ENCODE results near the gene SERPINA1. TPM values are rescaled to one million over a fixed set of nuclear protein-coding genes. Genes with fewer than 3 reads are reported as not detected.

SERPINA1 gene
- total and polyA plus RNA-seq, 2 of the 13 experiments (the other 11 are each of a cell fraction or from before 2014, with no cell fraction given): 3,266 to 11,015 TPM

GRCh38 chr14:94400422-94400841, 12.0 kb upstream of the SERPINA1 start:
- H3K4me3 ChIP-seq (replicated peaks in 1 of 3; ENCODE audit: insufficient read depth in 1 of 3, low read depth in 2 of 3, low read length in 3 of 3): peak overlapping the region in 1 of 3 experiments; percentile 38; a peak in 1 of 6 replicates
- DNase-seq (ENCODE audit: low spot score) (peak; percentile 91), ATAC-seq (peak; percentile 79), FAIRE-seq (peak; percentile 95)
- H3K9ac ChIP-seq (ENCODE audit: insufficient read depth, low read depth, low read length): peak overlapping the region; percentile 52
- H3K9me3 ChIP-seq (ENCODE audit: low read length): no peaks in the 10 kb centered on the region
- peak overlapping the region; percentile 64 for H3K27ac ChIP-seq (ENCODE audit: extremely low read length, insufficient read depth, low read length)
- in situ Hi-C loops (cut with HindIII; ENCODE audit: extremely low pct_ligation_motif_present, low pct_unique_long_range_greater_than_20kb) (no loop called here), intact Hi-C loops (cut with micrococcal nuclease; ENCODE audit: unreplicated experiment) (no loop called here)
- no TSS peak for BruUV-seq (replicated peaks)
- POLR2A ChIA-PET: interaction anchor here (0.9 to 8.9 kb wide), 9 partner anchors 11 to 212 kb away, joined by 3 to 180 read pairs (median 4); partner anchors contain the start of genes SERPINA1, SERPINA10 and SERPINA3
- WGBS (ENCODE audit: low lambda C conversion rate): 9% methylated on average over 3 of the region's 3 CpGs
- CTCF ChIA-PET (ENCODE audit: low intra/inter-chr PET ratio, low total read pairs): no interaction called here
- no peaks in the 10 kb centered on the region for H4K20me1 ChIP-seq (ENCODE audit: insufficient read depth, low read length)
- peak overlapping the region; percentile 71 for H3K4me2 ChIP-seq (ENCODE audit: low read depth, low read length)
- no peaks in the 10 kb centered on the region for H3K36me3 ChIP-seq (replicated peaks in 1 of 2; ENCODE audit: control insufficient read depth in 1 of 2, insufficient read depth in 2 of 2, low read length in 2 of 2)
- H3K4me1 ChIP-seq (ENCODE audit: insufficient read depth, low read length): peaks cover 100% of the 10 kb centered on the region
- H3K27me3 ChIP-seq (ENCODE audit: control insufficient read depth in 1 of 2, insufficient read depth in 2 of 2, low read length in 2 of 2): no peaks in the 10 kb centered on the region
- H3K79me2 ChIP-seq (ENCODE audit: insufficient read depth, low read length): peaks cover 3% of the 10 kb centered on the region
- H2AFZ ChIP-seq (ENCODE audit: low read length): no peak overlapping the region
- TF ChIP-seq CHD4 (IDR thresholded peaks at IDR 0.05; ENCODE audit: borderline replicate concordance, low read length) (no peak), RBM39 (IDR thresholded peaks at IDR 0.05; ENCODE audit: low read depth, low read length, poor library complexity, severe bottlenecking) (no peak), YY1 (IDR thresholded peaks at IDR 0.05; ENCODE audit: insufficient read depth, insufficient replicate concordance, low read depth, low read length) (no peak), ARNT (IDR thresholded peaks at IDR 0.05) (no peak), ZUFSP (CRISPR knock-in tag; IDR thresholded peaks at IDR 0.05; ENCODE audit: borderline replicate concordance) (no peak), ZNF496 (CRISPR knock-in tag; IDR thresholded peaks at IDR 0.05; ENCODE audit: insufficient replicate concordance) (no peak), MED13 (CRISPR knock-in tag; IDR thresholded peaks at IDR 0.05) (no peak), ZNF605 (CRISPR knock-in tag; IDR thresholded peaks at IDR 0.05) (no peak), ZNF550 (CRISPR knock-in tag; IDR thresholded peaks at IDR 0.05; ENCODE audit: borderline replicate concordance) (no peak), HHEX (CRISPR knock-in tag; IDR thresholded peaks at IDR 0.05) (peak; percentile 26; the same call in 1 of the 2 replicates), ZSCAN12 (CRISPR knock-in tag; IDR thresholded peaks at IDR 0.05) (no peak), KDM6A (CRISPR knock-in tag; IDR thresholded peaks at IDR 0.05; ENCODE audit: low read depth) (peak; percentile 71; the same call in 1 of the 2 replicates), HNRNPLL (IDR thresholded peaks at IDR 0.05; ENCODE audit: low read depth, low read length, poor library complexity, severe bottlenecking) (no peak), ZNF547 (CRISPR knock-in tag; IDR thresholded peaks at IDR 0.05) (no peak), ZNF569 (CRISPR knock-in tag; IDR thresholded peaks at IDR 0.05; ENCODE audit: borderline replicate concordance) (no peak), CBFB (CRISPR knock-in tag; IDR thresholded peaks at IDR 0.05) (no peak), ARID3A (IDR thresholded peaks at IDR 0.05; ENCODE audit: low read depth, low read length) (peak; percentile 64; the same call in 1 of the 2 replicates), HNRNPL (IDR thresholded peaks at IDR 0.05; ENCODE audit: low read depth, low read length) (no peak), ZSCAN21 (CRISPR knock-in tag; IDR thresholded peaks at IDR 0.05; ENCODE audit: borderline replicate concordance) (no peak), ZNF572 (CRISPR knock-in tag; IDR thresholded peaks at IDR 0.05) (no peak), ZKSCAN1 (IDR thresholded peaks at IDR 0.05; ENCODE audit: low read length) (no peak), ETS1 (CRISPR knock-in tag; IDR thresholded peaks at IDR 0.05) (no peak)
